Muscle layer of duodenum (tissue), 2 donors: Measurements from ENCODE around the gene ERICH6B.

Experiments used
- H3K27ac ChIP-seq: one replicate; pipeline ENCODE4 v1.7.0; 2013; ENCODE audit warnings: mild to moderate bottlenecking, low read length
- H3K27me3 ChIP-seq: one replicate; pipeline ENCODE4 v1.7.0; 2013; ENCODE audit warnings: low read depth, mild to moderate bottlenecking, control low read depth, low read length
- H3K36me3 ChIP-seq, 2 donors: one replicate each; pipeline ENCODE4 v1.7.0; 2013; ENCODE audit warnings: low read length in 2 of 2, control low read depth in 1 of 2, mild to moderate bottlenecking in 1 of 2; ENCODE audit not compliant: insufficient read depth in 2 of 2, control insufficient read depth in 1 of 2
- H3K4me1 ChIP-seq, 2 donors: one replicate each; pipeline ENCODE4 v1.7.0; 2013; ENCODE audit warnings: low read length in 2 of 2, mild to moderate bottlenecking in 2 of 2, control low read depth in 1 of 2, moderate library complexity in 1 of 2; ENCODE audit not compliant: insufficient read depth in 2 of 2, control insufficient read depth in 1 of 2
- H3K4me3 ChIP-seq, 2 donors: one replicate each; pipeline ENCODE4 v1.7.0; 2013; ENCODE audit warnings: low read length in 2 of 2, low read depth in 1 of 2, mild to moderate bottlenecking in 1 of 2
- H3K9me3 ChIP-seq, 2 donors: one replicate each; pipeline ENCODE4 v1.7.0; 2013; ENCODE audit warnings: low read length in 2 of 2, control low read depth in 1 of 2, mild to moderate bottlenecking in 1 of 2; ENCODE audit not compliant: control insufficient read depth in 1 of 2
- donor health status: healthy.

ERICH6B gene

GRCh38 chr13:45540864-45541263, 74.7 kb downstream of the ERICH6B start:
- no peak overlapping the region for H3K27ac ChIP-seq
- H3K4me1 ChIP-seq, result no peaks in the 10 kb centered on the region
- no peak overlapping the region for H3K4me3 ChIP-seq
- H3K36me3 ChIP-seq, result peaks cover 6 to 7% of the 10 kb centered on the region in 2 donors
- no peaks in the 10 kb centered on the region for H3K27me3 ChIP-seq
- H3K9me3 ChIP-seq, result no peaks in the 10 kb centered on the region

GRCh38 chr13:45540195-45540594, 75.3 kb downstream of the ERICH6B start:
- Histone ChIP-seq H3K9me3 (no peaks in the 10 kb centered on the region), H3K4me3 (no peak overlapping the region), H3K4me1 (no peaks in the 10 kb centered on the region), H3K27ac (no peak overlapping the region), H3K27me3 (no peaks in the 10 kb centered on the region), H3K36me3 (peaks cover 12 to 14% of the 10 kb centered on the region in 2 donors)

GRCh38 chr13:45538382-45538781, 77.2 kb downstream of the ERICH6B start:
- Histone ChIP-seq H3K27me3 (no peaks in the 10 kb centered on the region), H3K4me1 (no peaks in the 10 kb centered on the region), H3K9me3 (no peaks in the 10 kb centered on the region), H3K4me3 (no peak overlapping the region), H3K36me3 (peaks cover 30 to 32% of the 10 kb centered on the region in 2 donors), H3K27ac (no peak overlapping the region)

GRCh38 chr13:45537516-45537915, 78.0 kb downstream of the ERICH6B start:
- Histone ChIP-seq H3K27me3 (no peaks in the 10 kb centered on the region), H3K36me3 (peaks cover 32 to 34% of the 10 kb centered on the region in 2 donors), H3K4me3 (no peak overlapping the region), H3K4me1 (no peaks in the 10 kb centered on the region), H3K9me3 (no peaks in the 10 kb centered on the region), H3K27ac (no peak overlapping the region)

- Histone ChIP-seq H3K4me1 (no peaks in the 10 kb centered on the region), H3K27me3 (no peaks in the 10 kb centered on the region), H3K36me3 (peaks cover 34 to 37% of the 10 kb centered on the region in 2 donors), H3K27ac (no peak overlapping the region), H3K4me3 (no peak overlapping the region), H3K9me3 (no peaks in the 10 kb centered on the region)
Observed at GRCh38 chr13:45536224-45536623, 79.3 kb downstream of the ERICH6B start.

GRCh38 chr13:45534604-45535003, 80.9 kb downstream of the ERICH6B start:
- Histone ChIP-seq H3K27ac (no peak overlapping the region), H3K27me3 (no peaks in the 10 kb centered on the region), H3K4me3 (no peak overlapping the region), H3K4me1 (no peaks in the 10 kb centered on the region), H3K36me3 (peaks cover 44 to 50% of the 10 kb centered on the region in 2 donors), H3K9me3 (no peaks in the 10 kb centered on the region)

GRCh38 chr13:45529758-45530157, 85.8 kb downstream of the ERICH6B start:
- no peaks in the 10 kb centered on the region for H3K9me3 ChIP-seq

GRCh38 chr13:45527699-45528462, 87.7 kb downstream of the ERICH6B start:
- Histone ChIP-seq H3K4me1 (peaks cover 0 to 4% of the 10 kb centered on the region in 2 donors), H3K4me3 (no peak overlapping the region), H3K9me3 (no peaks in the 10 kb centered on the region), H3K36me3 (peaks cover 33 to 37% of the 10 kb centered on the region in 2 donors), H3K27me3 (no peaks in the 10 kb centered on the region), H3K27ac (no peak overlapping the region)

More at GRCh38 chr13:45529758-45530157, 85.8 kb downstream of the ERICH6B start:
- H3K27me3 ChIP-seq, result no peaks in the 10 kb centered on the region
- H3K4me1 ChIP-seq, result peaks cover 0 to 4% of the 10 kb centered on the region in 2 donors
- peaks cover 40 to 48% of the 10 kb centered on the region in 2 donors for H3K36me3 ChIP-seq
- H3K27ac ChIP-seq, result no peak overlapping the region
- H3K4me3 ChIP-seq, result no peak overlapping the region

GRCh38 chr13:45522571-45522970, 93.0 kb downstream of the ERICH6B start:
- no peak overlapping the region for H3K27ac ChIP-seq
- H3K36me3 ChIP-seq, result peaks cover 34 to 48% of the 10 kb centered on the region in 2 donors
- peaks cover 0 to under 1% of the 10 kb centered on the region in 2 donors for H3K4me1 ChIP-seq
- no peaks in the 10 kb centered on the region for H3K9me3 ChIP-seq
- H3K4me3 ChIP-seq, result no peak overlapping the region
- no peaks in the 10 kb centered on the region for H3K27me3 ChIP-seq

- no peak overlapping the region for H3K27ac ChIP-seq
- no peak overlapping the region for H3K4me3 ChIP-seq
- peaks cover 47 to 48% of the 10 kb centered on the region in 2 donors for H3K36me3 ChIP-seq
- no peaks in the 10 kb centered on the region for H3K27me3 ChIP-seq
- no peaks in the 10 kb centered on the region for H3K4me1 ChIP-seq
- H3K9me3 ChIP-seq, result no peaks in the 10 kb centered on the region
Observed at GRCh38 chr13:45521297-45521696, 94.2 kb downstream of the ERICH6B start.

- Histone ChIP-seq H3K27ac (no peak overlapping the region), H3K27me3 (no peaks in the 10 kb centered on the region), H3K36me3 (peaks cover 48 to 57% of the 10 kb centered on the region in 2 donors), H3K4me1 (no peaks in the 10 kb centered on the region), H3K4me3 (no peak overlapping the region), H3K9me3 (no peaks in the 10 kb centered on the region)
Observed at GRCh38 chr13:45519493-45519892, 96.0 kb downstream of the ERICH6B start.
